Right kidney (tissue), 1 donor: ENCODE data around the gene TEX50.
A peak's percentile ranks its signal among the peaks of the same experiment; 100 is the strongest.
"Not testable (repeated sequence)": the region's sequence is repeated elsewhere in the genome, so short reads cannot be mapped to it uniquely, and the experiment has no call there.

Source experiments
- DNase-seq: peaks from one replicate; pipeline ENCODE4 v3.0.0-alpha.2; 2016

The TEX50 gene

GRCh38 chr1:173661763-173662162 lies 26.6 kb downstream of the TEX50 start:
- DNase-seq: no peak

DNA sequence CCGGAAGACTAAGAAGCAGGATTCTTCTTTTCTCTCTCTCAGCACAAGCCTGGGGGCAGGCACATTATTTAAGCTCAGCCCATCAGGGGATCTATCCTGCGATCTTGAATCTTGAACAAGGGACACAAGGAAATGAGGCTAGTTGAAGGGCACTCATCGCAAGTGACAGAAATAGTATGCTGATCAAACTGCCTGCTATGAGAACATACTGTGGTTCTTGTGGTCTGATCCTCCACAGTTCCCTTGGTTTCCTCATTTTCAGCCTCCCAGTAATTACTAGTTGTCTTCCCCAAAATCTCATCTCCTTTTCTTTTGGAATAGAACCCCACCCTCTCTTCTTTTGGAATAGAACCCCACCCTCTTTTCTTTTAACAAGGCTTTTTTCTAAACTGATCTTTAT lies 28.0 kb downstream of the TEX50 start:
- no peak for DNase-seq

GRCh38 chr1:173666646-173667045 lies 31.5 kb downstream of the TEX50 start:
- no peak for DNase-seq

- DNase-seq: peak; percentile 82
Observed at GRCh38 chr1:173669491-173669941, 34.4 kb downstream of the TEX50 start, which contains the start of gene ANKRD45. TSS of gene ANKRD45 (minus strand) at chr1:173669851. CDS start at chr1:173659418, 10,433 bp downstream.

DNA sequence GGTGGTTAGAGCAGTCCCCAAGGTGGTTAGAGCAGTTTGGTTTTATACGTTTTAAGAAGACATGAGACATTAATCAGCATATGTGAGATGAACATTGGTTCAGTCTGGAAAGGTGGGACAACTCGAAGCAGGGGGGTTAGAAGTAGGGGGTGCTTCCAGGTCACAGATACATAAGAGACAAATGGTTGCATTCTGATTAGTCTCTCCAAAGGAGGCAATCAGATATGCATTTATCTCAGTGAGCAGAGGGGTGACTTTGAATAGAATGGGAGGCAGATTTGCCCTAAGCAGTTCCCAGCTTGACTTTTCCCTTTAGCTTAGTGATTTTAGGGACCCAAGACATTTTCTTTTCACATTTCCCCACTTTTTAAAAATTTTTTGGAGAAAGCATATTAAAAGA lies 39.4 kb downstream of the TEX50 start:
- DNase-seq: not testable (repeated sequence)

GRCh38 chr1:173680152-173680551 lies 45.0 kb downstream of the TEX50 start:
- not testable (repeated sequence) for DNase-seq

GRCh38 chr1:173682184-173682583 lies 47.0 kb downstream of the TEX50 start:
- DNase-seq: no peak

DNA sequence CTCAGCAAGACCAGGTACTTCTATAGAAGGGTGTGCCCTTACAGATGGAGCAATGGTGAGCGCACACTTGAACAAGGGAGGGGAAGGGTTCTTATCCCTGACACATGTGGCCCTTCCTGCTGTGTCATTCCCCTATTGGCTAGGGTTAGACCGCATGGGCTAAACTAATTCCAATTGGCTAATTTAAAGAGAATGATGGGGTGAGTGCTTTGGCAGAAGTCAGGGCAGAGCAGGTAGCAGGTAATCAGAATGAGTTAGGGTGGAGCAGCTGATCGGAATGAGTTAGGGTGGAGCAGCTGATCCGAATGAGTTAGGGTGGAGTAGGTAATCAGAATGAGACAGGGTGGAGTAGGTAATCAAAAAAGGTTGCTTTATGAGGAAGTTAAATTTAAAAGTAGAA lies 48.7 kb downstream of the TEX50 start:
- DNase-seq: not testable (repeated sequence)

DNA sequence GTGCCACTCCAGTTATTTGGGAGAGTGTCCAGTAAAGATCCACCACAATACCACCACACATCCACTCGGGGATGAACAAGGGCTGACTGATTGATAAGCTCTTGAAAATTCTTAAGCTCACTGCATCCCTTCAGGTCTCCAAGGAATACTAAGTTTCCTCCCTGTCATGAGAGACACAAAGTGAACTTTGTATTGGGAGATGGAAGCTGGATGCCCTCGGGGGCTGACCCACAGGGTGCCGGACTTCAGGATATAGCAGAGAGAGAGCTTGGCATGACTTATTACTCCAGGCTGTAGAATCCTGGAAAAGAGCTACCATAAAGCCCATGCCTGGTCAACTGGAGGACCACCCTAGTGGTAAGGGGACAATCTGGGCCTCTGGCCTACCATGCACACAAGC lies 50.0 kb downstream of the TEX50 start:
- DNase-seq: not testable (repeated sequence)
